Heart left ventricle (tissue), 16 donors: ENCODE measurements around the gene SLC28A3. TPM values are rescaled to one million over a fixed set of nuclear protein-coding genes. Genes with fewer than 3 reads are reported as not detected.

Experiments used
- ATAC-seq, 4 donors: fragments of 200-7000 bp; cut with Tn5 transposase; one replicate each; pipeline ENCODE4 v1.9.1; 2020 to 2022; ENCODE audit warnings: moderate library complexity in 4 of 4, mild to moderate bottlenecking in 3 of 4, moderate number of reproducible peaks in 1 of 4
- DNase-seq, 5 donors: peaks; one replicate each; pipeline ENCODE4 v3.0.0-alpha.2; 2020
- H3K27ac ChIP-seq, 12 donors: fragments of 200-600 bp; sonication (generic) in 4 of 12; one replicate each; pipeline versions ENCODE4 v1.5.0 to v1.8.0; 2016 to 2022; ENCODE audit warnings: mild to moderate bottlenecking in 2 of 12
- H3K27me3 ChIP-seq, 9 donors: fragments of 200-600 bp; sonication (generic) in 2 of 9; one replicate each; pipeline versions ENCODE4 v1.5.1 to v1.8.0; 2016 to 2022; ENCODE audit warnings: mild to moderate bottlenecking in 3 of 9
- H3K36me3 ChIP-seq, 9 donors: fragments of 200-600 bp; sonication (generic) in 2 of 9; one replicate each; pipeline versions ENCODE4 v1.5.0 to v1.8.0; 2018 to 2022; ENCODE audit warnings: mild to moderate bottlenecking in 2 of 9
- H3K4me1 ChIP-seq, 12 donors: fragments of 200-600 bp; sonication (generic) in 4 of 12; one replicate each; pipeline versions ENCODE4 v1.5.0 to v1.8.0; 2016 to 2022; ENCODE audit warnings: mild to moderate bottlenecking in 3 of 12
- H3K4me3 ChIP-seq, 12 donors: fragments of 200-600 bp; sonication (generic) in 4 of 12; one replicate each; pipeline versions ENCODE4 v1.5.0 to v1.8.0; 2017 to 2022; ENCODE audit warnings: mild to moderate bottlenecking in 9 of 12, moderate library complexity in 4 of 12
- H3K9me3 ChIP-seq, 12 donors: fragments of 200-600 bp; sonication (generic) in 4 of 12; one replicate each; pipeline versions ENCODE4 v1.5.0 to v1.8.0; 2016 to 2022; ENCODE audit warnings: mild to moderate bottlenecking in 1 of 12
- CTCF ChIP-seq, 12 donors: fragments of 200-600 bp; sonication (generic) in 4 of 12; IDR thresholded peaks; one replicate each; pipeline versions ENCODE4 v1.5.0 to v1.8.0; 2018 to 2022; ENCODE audit warnings: antibody characterized with exemption in 12 of 12, mild to moderate bottlenecking in 5 of 12
- POLR2A ChIP-seq, 2 donors: fragments of 450-650 bp; IDR thresholded peaks; one replicate each; pipeline ENCODE4 v1.6.1; 2017; ENCODE audit warnings: antibody characterized with exemption in 2 of 2, mild to moderate bottlenecking in 2 of 2, moderate library complexity in 2 of 2
- WGBS, 4 donors: extraction: QIAGEN DNeasy Blood & Tissue Kit in 2 of 4; methylation state at CpG; one replicate each; pipeline versions ENCODE4 v1.1.5 to v1.1.7; 2013 to 2018; 5-methylcytosine and 5-hydroxymethylcytosine counted together
- intact Hi-C, 10 donors: fragments of 100-400 bp; cut with DNase I; formaldehyde crosslinking; loops; one replicate each; pipeline versions ENCODE4 v1.11.1 to v1.14.2; 2022
- polyA plus RNA-seq, 2 donors: library from polyadenylated mRNA; stranded (reverse); fragments of 200-250 nt; gene quantifications; one replicate each; pipeline ENCODE4 v1.2.3, GENCODE V29; 2013
- total RNA-seq, 9 donors: library from RNA; depleted of rRNA in 2 of 9; stranded (reverse); fragments of >200 nt in 2 of 9; fragmentation: NEBNext Ultra II Directional in 3 of 9; extraction: Animal tissue kit (Norgen Biotek cat#: 25700) in 3 of 9; gene quantifications; one replicate each; pipeline versions ENCODE4 v1.1.0 to v1.2.4, GENCODE V29; 2016 to 2023
- donor health status: ischemic (EF 13 %, LVEDD 7.1; RV severe dilation, severe dysfunction).
- donor health status: healthy with polysubstance abuse.
- donor health status: DM: no; HTN: yes; CAD: no.
- donor health status: DM: no; HTN: no; CAD: no.
- donor health status: ischemic (EF 25% LVEDD 6.9; RV normal size, moderate dysfunction).
- donor health status: ischemic (EF 25% LVEDD 5.7; RV mildly dilated, moderate dysfunction).
- donor health status: healthy.
- donor health status: DM: yes; HTN: yes; CAD: no.
- donor health status: ischemic (EF 35%, LVEDD 5.7; RV mildly dilated, moderate dysfunction).
- donor health status: nonischemic (EF 11% LVEDD 7.7; RV severe dilation, severe dysfunction).
- donor health status: DM: yes; HTN: yes; CAD: no.
- donor health status: PGD.
- donor health status: ischemic (EF 29% LVEDD 5.4; RV normal size, mild dysfunction).
- donor health status: nonischemic (EF 23%, LVEDD 6.1; RV moderate dilation, normal function).

The SLC28A3 gene
- total and polyA plus RNA-seq, 11 donors: 0.04 to 5.7 (median 0.19) TPM; not detected in 1

- 71 to 74% (median 72%) methylated on average over 6 of the region's 6 CpGs for WGBS, 4 donors
- H3K4me3 ChIP-seq: no peak overlapping the region
Observed at GRCh38 chr9:84361645-84362044, 21.1 kb upstream of the SLC28A3 start.

GRCh38 chr9:84357275-84357674 lies 16.7 kb upstream of the SLC28A3 start:
- no peak for TF ChIP-seq CTCF (IDR thresholded peaks at IDR 0.05)
- no peak for TF ChIP-seq POLR2A (IDR thresholded peaks at IDR 0.05)
- Histone ChIP-seq H3K27me3 (no peaks in the 10 kb centered on the region), H3K36me3 (no peaks in the 10 kb centered on the region), H3K4me1 (no peaks in the 10 kb centered on the region), H3K4me3 (no peak overlapping the region), H3K9me3 (no peaks in the 10 kb centered on the region), H3K27ac (no peak overlapping the region)
- WGBS, 4 donors: 59 to 66% (median 65%) methylated on average over 3 of the region's 3 CpGs
- ATAC-seq (no peak), DNase-seq (no peak)
- intact Hi-C loops: no loop called here

More at GRCh38 chr9:84361645-84362044, 21.1 kb upstream of the SLC28A3 start:
- no peak for TF ChIP-seq POLR2A (IDR thresholded peaks at IDR 0.05)
- no peak for TF ChIP-seq CTCF (IDR thresholded peaks at IDR 0.05)
- Histone ChIP-seq H3K36me3 (no peaks in the 10 kb centered on the region), H3K4me1 (peaks cover 0 to 5% (median 0%) of the 10 kb centered on the region in 12 donors), H3K9me3 (peaks cover 0 to 7% (median 0%) of the 10 kb centered on the region in 12 donors), H3K27me3 (no peaks in the 10 kb centered on the region), H3K27ac (no peak overlapping the region)
- intact Hi-C loops: no loop called here
- peak in 2 of 4 donors; percentile 37 to 39 for ATAC-seq
- DNase-seq: no peak

- H3K4me1 ChIP-seq: no peaks in the 10 kb centered on the region
- no peaks in the 10 kb centered on the region for H3K27me3 ChIP-seq
- DNase-seq (no peak), ATAC-seq (peak in 3 of 4 donors; percentile 47 to 66 (median 48))
- TF ChIP-seq CTCF (IDR thresholded peaks at IDR 0.05): no peak
- TF ChIP-seq POLR2A (IDR thresholded peaks at IDR 0.05): no peak
- peaks cover 0 to 5% (median 0%) of the 10 kb centered on the region in 12 donors for H3K9me3 ChIP-seq
- no peak overlapping the region for H3K4me3 ChIP-seq
- no peaks in the 10 kb centered on the region for H3K36me3 ChIP-seq
- intact Hi-C loops: no loop called here
- WGBS, 4 donors: 66 to 90% (median 68%) methylated on average over 1 of the region's 1 CpG
- H3K27ac ChIP-seq: no peak overlapping the region
Observed at GRCh38 chr9:84354035-84354434, 13.5 kb upstream of the SLC28A3 start.

- intact Hi-C loops: no loop called here
- H3K9me3 ChIP-seq: peaks cover 0 to 12% (median 0%) of the 10 kb centered on the region in 12 donors
- no peak for DNase-seq
- peaks cover 0 to 5% (median 0%) of the 10 kb centered on the region in 12 donors for H3K4me1 ChIP-seq
- TF ChIP-seq CTCF (IDR thresholded peaks at IDR 0.05): no peak
- TF ChIP-seq POLR2A (IDR thresholded peaks at IDR 0.05): no peak
- H3K4me3 ChIP-seq: no peak overlapping the region
- no peaks in the 10 kb centered on the region for H3K27me3 ChIP-seq
- WGBS, 4 donors: 31 to 83% (median 80%) methylated on average over 1 of the region's 1 CpG
- no peaks in the 10 kb centered on the region for H3K36me3 ChIP-seq
- ATAC-seq: no peak
- no peak overlapping the region for H3K27ac ChIP-seq
Observed at GRCh38 chr9:84349671-84350070, 9.1 kb upstream of the SLC28A3 start.
